Neuronal stem cell (in vitro differentiated cells): ENCODE data around the gene ATP1A2.

Source experiments
- DNase-seq: peaks from one replicate; pipeline ENCODE4 v3.0.0-alpha.2; 2013; ENCODE audit warnings: low spot score
- H2AFZ ChIP-seq: one replicate; pipeline ENCODE4 v1.6.1; 2013; ENCODE audit warnings: mild to moderate bottlenecking, low read length, inconsistent platforms
- H2AK5ac ChIP-seq: 2 replicates; pipeline ENCODE4 v1.6.1; 2013; ENCODE audit warnings: low read depth, mild to moderate bottlenecking, inconsistent platforms, low read length, moderate library complexity, mixed read lengths
- H2BK120ac ChIP-seq: 2 replicates; pipeline ENCODE4 v1.6.1; 2013; ENCODE audit warnings: low read depth, mild to moderate bottlenecking, inconsistent platforms, low read length, moderate library complexity, mixed read lengths
- H2BK12ac ChIP-seq: one replicate; pipeline ENCODE4 v1.6.1; 2013; ENCODE audit warnings: low read length, inconsistent platforms
- H2BK15ac ChIP-seq: 2 replicates; pipeline ENCODE4 v1.6.1; 2013; ENCODE audit warnings: mild to moderate bottlenecking, low read length, inconsistent platforms, mixed read lengths
- H2BK5ac ChIP-seq: one replicate; pipeline ENCODE4 v1.6.1; 2013; ENCODE audit warnings: inconsistent platforms, mild to moderate bottlenecking, low read length, moderate library complexity
- H3K14ac ChIP-seq: one replicate; pipeline ENCODE4 v1.6.1; 2013; ENCODE audit warnings: low read length, inconsistent platforms
- H3K18ac ChIP-seq: 2 replicates; pipeline ENCODE4 v1.6.1; 2013; ENCODE audit warnings: low read length, inconsistent platforms
- H3K23ac ChIP-seq: 2 replicates; pipeline ENCODE4 v1.6.1; 2013; ENCODE audit warnings: low read depth, mild to moderate bottlenecking, mixed read lengths, low read length, inconsistent platforms; ENCODE audit not compliant: poor library complexity
- H3K27ac ChIP-seq: replicated peaks from 3 replicates; pipeline ENCODE4 v1.5.1; 2013; ENCODE audit warnings: low read length, inconsistent platforms
- H3K27me3 ChIP-seq, 3 experiments: 2 replicates each; pipeline ENCODE4 v1.6.1; 2013; ENCODE audit warnings: low read length in 3 of 3, mild to moderate bottlenecking in 2 of 3, inconsistent platforms in 1 of 3, low read depth in 1 of 3, mixed read lengths in 1 of 3, moderate library complexity in 1 of 3; ENCODE audit not compliant: control insufficient read depth in 3 of 3, insufficient read depth in 3 of 3
- H3K36me3 ChIP-seq, 2 donors: replicated peaks in 1 of 2; 2 replicates each; pipeline ENCODE4 v1.6.1; 2013; ENCODE audit warnings: low read length in 2 of 2; ENCODE audit not compliant: control insufficient read depth in 2 of 2, insufficient read depth in 2 of 2
- H3K4ac ChIP-seq: 2 replicates; pipeline ENCODE4 v1.6.1; 2013; ENCODE audit warnings: inconsistent platforms, mild to moderate bottlenecking, low read length, moderate library complexity
- H3K4me1 ChIP-seq, 2 donors: 1 replicate in 1 of 2; 2 replicates in 1 of 2; pipeline ENCODE4 v1.6.1; 2013; ENCODE audit warnings: low read length in 2 of 2, low read depth in 1 of 2; ENCODE audit not compliant: control insufficient read depth in 2 of 2, insufficient read depth in 1 of 2
- H3K4me2 ChIP-seq: one replicate; pipeline ENCODE4 v1.6.1; 2013; ENCODE audit warnings: mild to moderate bottlenecking, low read length, inconsistent platforms; ENCODE audit not compliant: insufficient read depth, poor library complexity, severe bottlenecking
- H3K4me3 ChIP-seq, 2 donors: 2 replicates each; pipeline ENCODE4 v1.5.1; 2013; ENCODE audit warnings: low read length in 2 of 2, mild to moderate bottlenecking in 2 of 2, inconsistent platforms in 1 of 2, moderate library complexity in 1 of 2
- H3K79me1 ChIP-seq: one replicate; pipeline ENCODE4 v1.6.1; 2013; ENCODE audit warnings: low read depth, mild to moderate bottlenecking, inconsistent platforms, low read length, moderate library complexity
- H3K9ac ChIP-seq: one replicate; pipeline ENCODE4 v1.6.1; 2013; ENCODE audit warnings: mild to moderate bottlenecking, low read depth, low read length, inconsistent platforms; ENCODE audit not compliant: poor library complexity
- H3K9me3 ChIP-seq, 2 donors: replicated peaks in 1 of 2; 2 replicates each; pipeline versions ENCODE3 to v1.6.1; 2013; ENCODE audit warnings: low read length in 2 of 2, mild to moderate bottlenecking in 2 of 2, inconsistent platforms in 1 of 2, low read depth in 1 of 2, mixed read lengths in 1 of 2, moderate library complexity in 1 of 2; ENCODE audit not compliant: control insufficient read depth in 2 of 2, insufficient read depth in 1 of 2
- H4K8ac ChIP-seq: one replicate; pipeline ENCODE4 v1.6.1; 2013; ENCODE audit warnings: low read depth, mild to moderate bottlenecking, inconsistent platforms, low read length, moderate library complexity
- H4K91ac ChIP-seq: one replicate; pipeline ENCODE4 v1.6.1; 2013; ENCODE audit warnings: low read length, low read depth, mild to moderate bottlenecking, inconsistent platforms; ENCODE audit not compliant: poor library complexity
- WGBS, 2 donors: extraction: QIAGEN DNeasy Blood & Tissue Kit; methylation state at CpG; one replicate each; pipeline ENCODE4 v1.1.7; 2013; ENCODE audit warnings: missing lambda C conversion rate in 2 of 2, mixed read lengths in 1 of 2; ENCODE audit not compliant: insufficient read length in 2 of 2, insufficient replicate concordance in 1 of 2; ENCODE audit errors: extremely low coverage in 2 of 2; 5-methylcytosine and 5-hydroxymethylcytosine counted together

ATP1A2 gene

DNA sequence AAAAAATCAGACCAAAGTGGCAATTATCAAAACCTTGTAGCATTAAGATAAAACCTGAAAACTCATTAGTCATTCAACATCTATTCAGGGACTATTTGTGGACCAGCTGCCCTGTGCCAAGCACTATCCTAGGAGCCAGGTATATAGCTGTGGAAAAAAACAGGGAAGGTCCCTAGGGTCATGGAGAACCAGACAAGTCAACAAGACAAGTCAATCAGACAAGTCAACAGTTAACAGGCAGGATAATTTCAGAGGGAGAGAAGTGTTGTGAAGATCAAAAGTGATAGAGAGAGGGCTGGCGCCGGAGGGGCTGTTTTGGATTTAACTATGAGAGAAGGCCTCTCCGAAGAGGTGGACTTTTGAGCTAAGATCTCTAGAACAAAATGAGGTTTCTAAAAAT is 32.6 kb downstream of the ATP1A2 start:
- peaks cover 0 to 2% of the 10 kb centered on the region in 2 donors for H3K4me1 ChIP-seq
- H2BK12ac ChIP-seq: no peak overlapping the region
- H3K79me1 ChIP-seq: no peaks in the 10 kb centered on the region
- no CpG with 5 or more reads among the region's 3 CpGs for WGBS, 2 donors
- no peak overlapping the region for H2BK5ac ChIP-seq
- no peak overlapping the region for H2BK15ac ChIP-seq
- no peak overlapping the region for H4K8ac ChIP-seq
- no peak overlapping the region for H3K23ac ChIP-seq
- no peak for DNase-seq
- no peak overlapping the region for H3K9ac ChIP-seq
- no peak overlapping the region for H3K4me3 ChIP-seq
- no peak overlapping the region for H3K27ac ChIP-seq
- H4K91ac ChIP-seq: no peak overlapping the region
- H3K18ac ChIP-seq: no peak overlapping the region
- H3K27me3 ChIP-seq: peaks cover 0 to 1% (median 0%) of the 10 kb centered on the region in 3 experiments
- H3K4me2 ChIP-seq: no peak overlapping the region
- peaks cover 0 to under 1% of the 10 kb centered on the region in 2 donors for H3K9me3 ChIP-seq
- no peak overlapping the region for H2AK5ac ChIP-seq
- no peak overlapping the region for H2BK120ac ChIP-seq
- H3K14ac ChIP-seq: no peak overlapping the region
- no peaks in the 10 kb centered on the region for H3K36me3 ChIP-seq
- H3K4ac ChIP-seq: no peak overlapping the region
- H2AFZ ChIP-seq: no peak overlapping the region

DNA sequence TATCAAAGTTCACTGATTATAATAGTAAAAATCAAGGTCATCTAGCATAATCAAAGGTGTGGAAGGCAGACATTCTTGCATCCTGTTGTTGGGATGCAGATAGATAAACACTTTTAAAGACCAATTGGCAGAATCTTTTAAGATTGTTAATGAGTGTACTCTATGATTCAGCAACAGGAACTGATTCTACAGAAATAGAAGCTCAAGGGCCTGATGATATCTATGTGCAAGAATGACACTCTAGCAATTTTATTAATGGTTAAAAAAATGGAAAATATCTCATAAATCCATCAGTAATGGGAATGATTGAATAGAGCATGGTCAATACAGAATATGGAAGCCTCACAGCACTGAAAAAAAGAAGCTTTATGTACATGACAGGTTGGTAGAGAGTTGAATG is 33.7 kb downstream of the ATP1A2 start:
- no peak overlapping the region for H2BK15ac ChIP-seq
- H3K79me1 ChIP-seq: no peaks in the 10 kb centered on the region
- no peak overlapping the region for H3K18ac ChIP-seq
- H3K27ac ChIP-seq: no peak overlapping the region
- no peak overlapping the region for H3K4ac ChIP-seq
- H3K23ac ChIP-seq: no peak overlapping the region
- H3K14ac ChIP-seq: no peak overlapping the region
- no peak overlapping the region for H3K9ac ChIP-seq
- H3K4me2 ChIP-seq: no peak overlapping the region
- peaks cover 0 to 2% of the 10 kb centered on the region in 2 donors for H3K4me1 ChIP-seq
- H4K91ac ChIP-seq: no peak overlapping the region
- no peaks in the 10 kb centered on the region for H3K36me3 ChIP-seq
- H2AK5ac ChIP-seq: no peak overlapping the region
- H2BK12ac ChIP-seq: no peak overlapping the region
- DNase-seq: no peak
- H2AFZ ChIP-seq: no peak overlapping the region
- H4K8ac ChIP-seq: no peak overlapping the region
- no peaks in the 10 kb centered on the region for H3K9me3 ChIP-seq
- H2BK120ac ChIP-seq: no peak overlapping the region
- H3K27me3 ChIP-seq: peaks cover 0 to 3% (median 0%) of the 10 kb centered on the region in 3 experiments
- no peak overlapping the region for H3K4me3 ChIP-seq
- no peak overlapping the region for H2BK5ac ChIP-seq

DNA sequence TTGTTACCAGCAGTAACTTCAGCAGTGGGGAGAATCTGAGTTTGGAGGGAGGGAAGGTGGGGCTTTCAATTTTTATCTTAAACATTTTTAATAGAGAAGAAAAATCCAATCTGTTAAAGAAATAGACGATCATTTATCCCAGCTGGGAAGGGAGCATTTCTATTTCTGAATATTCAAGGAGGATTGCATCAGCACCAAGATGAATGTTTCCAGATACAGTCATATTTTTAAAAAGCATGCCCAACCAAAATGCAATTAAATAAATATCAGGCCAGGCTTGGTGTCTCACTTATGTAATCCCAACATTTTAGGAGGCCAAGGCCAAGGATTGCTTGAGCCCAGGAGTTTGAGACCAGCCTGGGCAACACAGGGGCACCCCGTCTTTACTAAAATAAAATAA is 34.2 kb downstream of the ATP1A2 start:
- no peak overlapping the region for H3K27ac ChIP-seq
- WGBS, 2 donors: no CpG with 5 or more reads among the region's 2 CpGs

DNA sequence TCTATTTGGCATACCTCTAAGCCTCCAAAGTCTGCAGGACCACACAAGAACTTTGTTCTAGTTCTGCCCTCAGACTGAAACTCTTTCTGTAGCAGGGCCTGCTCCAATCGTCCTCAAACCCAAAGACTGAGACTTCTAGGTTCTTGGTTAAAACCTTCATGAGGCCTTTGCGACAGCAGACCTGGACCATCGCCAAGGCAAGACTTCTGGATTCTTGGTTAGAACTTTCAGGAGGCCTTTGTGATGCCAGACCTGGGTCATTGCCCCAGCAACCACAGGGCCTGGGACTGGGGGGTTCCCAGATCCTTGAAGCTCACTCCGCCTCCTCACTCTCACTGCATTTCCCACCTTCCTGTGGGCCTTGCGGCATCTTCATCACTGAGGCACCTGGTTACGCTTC is 35.7 kb downstream of the ATP1A2 start, which contains the start of gene ATP1A4:
Gene ATP1A4 (plus strand): TSS at position 301 of the 400 bp plus-strand sequence. CDS start 438 bp downstream, outside the sequence.
- Histone ChIP-seq H3K9ac (no peak within 1 kb of the TSS), H3K23ac (no peak within 1 kb of the TSS), H3K27me3 (peaks cover 0 to 3% (median 0%) of the 10 kb centered on the region in 3 experiments), H2AFZ (no peak within 1 kb of the TSS), H3K4me3 (no peak within 1 kb of the TSS), H2BK12ac (no peak within 1 kb of the TSS), H3K79me1 (no peaks in the 10 kb centered on the region), H3K18ac (no peak within 1 kb of the TSS), H3K36me3 (no peaks in the 10 kb centered on the region), H2AK5ac (no peak within 1 kb of the TSS), H2BK15ac (no peak within 1 kb of the TSS), H2BK120ac (no peak within 1 kb of the TSS), H3K27ac (no peak within 1 kb of the TSS), H3K4me1 (no peaks in the 10 kb centered on the region), H3K9me3 (no peaks in the 10 kb centered on the region), H4K8ac (no peak within 1 kb of the TSS), H3K14ac (no peak within 1 kb of the TSS), H4K91ac (no peak within 1 kb of the TSS), H2BK5ac (no peak within 1 kb of the TSS), H3K4me2 (no peak within 1 kb of the TSS), H3K4ac (no peak within 1 kb of the TSS)
- DNase-seq: no peak
- WGBS, 2 donors: no CpG with 5 or more reads among the region's 6 CpGs

More for the DNA sequence above, 34.2 kb downstream of the ATP1A2 start:
- Histone ChIP-seq H3K4me3 (no peak overlapping the region), H4K8ac (no peak overlapping the region), H2AK5ac (no peak overlapping the region), H2BK12ac (no peak overlapping the region), H3K18ac (no peak overlapping the region), H2AFZ (no peak overlapping the region), H3K79me1 (no peaks in the 10 kb centered on the region), H3K9me3 (no peaks in the 10 kb centered on the region), H2BK120ac (no peak overlapping the region), H3K23ac (no peak overlapping the region), H3K9ac (no peak overlapping the region), H2BK5ac (no peak overlapping the region), H3K36me3 (no peaks in the 10 kb centered on the region), H3K14ac (no peak overlapping the region), H2BK15ac (no peak overlapping the region), H3K4me1 (peaks cover 0 to 2% of the 10 kb centered on the region in 2 donors), H3K4me2 (no peak overlapping the region), H3K27me3 (peaks cover 0 to 3% (median 0%) of the 10 kb centered on the region in 3 experiments), H3K4ac (no peak overlapping the region), H4K91ac (no peak overlapping the region)
- no peak for DNase-seq
